NCI-H146 (cell line): Measurements from ENCODE around the gene APP.

Source experiments
- DNase-seq: peaks from one replicate; lab custom pipeline; 2025; lab: John Stamatoyannopoulos, UW

Gene APP

DNA sequence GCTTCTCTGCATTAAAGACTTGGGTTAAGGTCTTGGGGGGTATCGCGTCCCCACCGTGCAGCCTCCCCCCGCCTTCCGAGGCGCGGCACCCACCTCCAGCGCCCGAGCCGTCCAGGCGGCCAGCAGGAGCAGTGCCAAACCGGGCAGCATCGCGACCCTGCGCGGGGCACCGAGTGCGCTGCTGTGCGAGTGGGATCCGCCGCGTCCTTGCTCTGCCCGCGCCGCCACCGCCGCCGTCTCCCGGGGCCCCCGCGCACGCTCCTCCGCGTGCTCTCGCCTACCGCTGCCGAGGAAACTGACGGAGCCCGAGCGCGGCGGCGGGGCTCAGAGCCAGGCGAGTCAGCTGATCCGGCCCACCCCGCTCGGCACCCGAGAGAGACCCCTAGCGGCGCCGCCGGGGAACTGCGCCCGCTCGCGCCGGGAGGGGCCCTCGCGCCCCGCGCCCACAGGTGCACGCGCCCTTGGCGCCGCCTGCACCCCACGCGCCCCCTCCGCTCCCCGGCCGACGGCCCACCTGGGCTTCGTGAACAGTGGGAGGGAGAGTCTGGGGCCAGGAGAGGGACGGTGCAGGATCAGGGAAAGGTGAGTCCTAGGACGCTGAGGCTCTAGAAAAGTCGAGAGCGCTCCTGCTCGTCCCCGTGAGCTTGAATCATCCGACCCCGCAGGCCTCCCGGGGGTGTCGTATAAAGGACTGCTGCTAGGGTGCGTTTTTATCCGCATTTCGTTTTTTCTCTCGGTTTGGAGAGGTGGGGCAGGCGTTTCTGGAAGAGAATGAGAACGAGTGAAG, at the start of gene APP:
Gene APP (minus strand): TSS at position 300 of the 787 bp plus-strand sequence. CDS start 150 bp downstream, at position 150.
- DNase-seq, result peak; percentile 76

DNA sequence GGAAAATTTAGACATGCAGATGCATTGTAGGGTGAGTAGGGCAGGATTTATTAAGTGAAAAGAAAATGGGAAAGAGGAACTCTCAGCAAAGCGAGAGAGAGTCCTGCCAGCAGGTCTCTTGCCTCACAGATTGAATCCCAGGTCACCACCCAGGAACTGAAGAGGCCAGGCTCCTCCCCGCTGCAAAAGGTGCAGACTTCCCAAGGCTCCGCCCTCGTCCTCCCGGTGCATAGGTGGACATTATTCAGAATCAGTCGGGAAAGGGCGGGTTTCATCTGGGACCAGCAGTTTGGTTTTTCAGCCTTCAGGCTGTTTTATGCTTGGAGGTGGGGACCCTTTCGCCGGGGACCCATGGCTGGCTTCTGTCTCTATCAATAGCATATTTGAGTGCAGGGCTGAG, 41.6 kb upstream of the APP start:
- DNase-seq, result peak; percentile 23

DNA sequence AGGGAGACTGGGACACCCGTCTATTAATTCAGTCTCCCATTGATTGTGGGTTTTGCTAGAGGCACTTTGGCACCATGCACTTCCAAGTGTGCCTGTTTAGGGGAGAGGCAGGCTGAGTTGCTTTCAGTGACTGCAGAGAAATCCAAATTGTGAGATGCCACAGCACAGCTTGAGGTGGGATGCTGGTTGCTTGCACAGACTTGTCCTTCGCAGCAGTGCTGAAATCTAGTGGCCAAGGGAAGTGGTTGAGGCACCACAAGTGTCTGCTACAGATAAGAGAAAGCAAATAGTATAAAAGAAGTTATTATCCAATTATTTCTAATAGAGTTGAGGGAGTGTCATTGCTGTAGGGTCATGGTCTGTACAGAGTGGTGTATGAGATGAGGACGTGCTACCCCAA, 40.0 kb upstream of the APP start:
- DNase-seq, result no peak

DNA sequence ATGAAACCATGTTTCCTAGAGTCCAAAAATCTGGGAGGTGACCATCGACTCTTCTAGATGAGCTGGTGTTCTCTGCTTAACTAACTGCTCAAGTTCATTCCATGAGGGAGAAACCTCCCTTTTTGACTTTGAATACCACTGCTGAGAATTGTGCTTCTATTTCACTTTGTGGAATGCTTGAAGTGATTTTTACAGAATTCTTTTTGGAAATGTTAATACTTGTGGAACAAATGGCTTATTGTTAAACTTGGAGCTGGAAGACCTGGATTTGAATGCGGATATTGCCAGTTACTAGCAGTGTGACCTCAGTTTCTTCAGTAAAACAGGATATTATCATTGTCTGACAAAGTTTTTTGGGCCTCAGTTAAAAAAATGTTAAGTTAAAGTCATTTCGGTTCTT, 36.5 kb upstream of the APP start:
- no peak for DNase-seq

DNA sequence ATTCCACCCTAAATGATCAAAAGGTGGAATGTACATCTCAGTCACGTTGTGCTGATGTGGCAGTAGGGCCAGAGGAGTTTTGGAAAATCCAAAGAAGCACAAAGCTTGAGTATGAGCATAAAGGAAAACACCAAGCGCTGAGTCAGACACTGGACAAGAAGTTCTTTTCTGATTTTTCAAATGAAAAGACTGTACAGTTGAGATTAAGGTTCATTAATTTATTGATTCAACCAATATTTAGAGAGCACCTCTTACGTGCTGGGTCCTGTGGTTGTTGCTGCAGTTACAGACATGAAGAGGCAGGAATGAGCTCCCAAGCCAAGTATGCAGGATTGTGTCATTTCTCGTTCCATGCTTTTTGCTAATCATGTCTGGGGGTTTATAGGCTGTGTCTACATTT, 28.9 kb upstream of the APP start:
- no peak for DNase-seq

DNA sequence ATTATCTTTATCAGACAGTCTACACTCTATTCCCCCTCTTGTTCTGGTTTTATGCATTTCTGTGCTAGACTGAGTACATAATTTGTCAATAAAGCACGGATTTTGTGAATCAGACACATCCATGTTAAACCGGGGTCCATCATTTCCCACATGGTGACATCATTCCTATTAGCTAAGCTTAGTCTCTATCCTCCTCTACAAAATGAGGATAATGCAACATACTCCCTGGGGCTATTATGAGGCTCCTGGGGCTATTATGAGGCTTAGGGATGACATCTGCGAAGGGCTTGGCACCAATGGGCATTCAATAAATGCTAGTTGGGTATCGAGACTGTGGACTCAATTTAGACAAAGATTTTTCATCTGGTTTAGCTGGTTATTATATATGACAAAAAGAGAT, 25.1 kb upstream of the APP start:
- peak; percentile 57 for DNase-seq

DNA sequence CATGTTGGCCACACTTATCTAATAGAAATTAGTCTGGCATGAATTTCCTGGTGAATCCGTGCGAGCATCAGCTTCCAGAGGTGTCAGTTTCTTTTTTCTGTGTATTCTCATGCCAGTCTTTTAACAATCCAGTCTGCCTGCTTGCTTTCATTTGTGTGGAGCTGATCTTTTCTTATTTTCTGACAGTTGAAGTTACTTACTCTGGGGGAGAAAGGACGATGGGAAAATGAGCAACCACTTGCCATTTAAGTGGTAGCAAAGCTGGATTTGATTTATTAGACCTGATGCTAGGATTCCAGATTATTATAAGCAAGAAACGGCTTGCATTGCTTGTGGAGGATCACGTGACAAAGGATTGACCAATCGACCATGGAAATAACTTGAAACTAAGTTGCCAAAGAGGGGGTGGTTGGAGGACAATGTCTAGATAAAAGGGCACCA, 24.3 kb upstream of the APP start:
- peak; percentile 10 for DNase-seq

DNA sequence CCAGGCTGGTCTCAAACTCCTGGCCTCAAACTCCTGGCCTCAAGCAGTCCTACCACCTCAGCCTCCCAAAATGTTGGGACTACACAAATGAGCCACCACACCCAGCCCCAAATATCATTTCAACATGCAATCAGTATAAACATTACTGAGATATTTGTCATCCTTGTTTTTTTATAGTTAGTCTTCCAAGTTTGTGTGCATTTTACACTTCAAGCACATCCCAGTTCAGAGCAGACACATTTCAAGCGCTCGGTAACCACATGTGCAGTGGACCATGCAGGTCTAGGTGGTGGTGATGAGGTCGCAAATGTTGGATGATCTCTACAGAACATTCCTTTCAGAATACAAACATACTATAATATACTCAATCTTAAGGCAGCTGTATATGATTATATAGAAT, 23.8 kb upstream of the APP start:
- DNase-seq, result no peak

DNA sequence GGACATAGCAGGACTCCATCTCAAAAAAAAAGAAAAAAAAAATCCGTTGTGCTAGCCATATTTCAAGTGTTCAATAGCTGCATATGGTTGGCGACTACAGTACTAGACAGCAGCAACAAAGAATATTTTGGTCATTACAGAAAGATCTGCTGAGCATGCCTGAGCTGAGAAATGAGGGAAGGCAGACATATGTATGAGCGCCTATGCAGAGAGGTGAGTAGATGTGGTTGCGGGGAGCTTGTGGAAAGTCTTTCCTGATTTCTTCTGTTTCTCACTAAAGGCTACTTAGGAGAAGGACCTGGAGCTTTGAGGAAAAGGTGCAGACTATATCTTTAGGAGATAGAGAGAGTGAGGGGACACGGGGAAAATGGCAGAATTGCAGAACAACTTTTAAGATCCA, 21.0 kb upstream of the APP start:
- no peak for DNase-seq

DNA sequence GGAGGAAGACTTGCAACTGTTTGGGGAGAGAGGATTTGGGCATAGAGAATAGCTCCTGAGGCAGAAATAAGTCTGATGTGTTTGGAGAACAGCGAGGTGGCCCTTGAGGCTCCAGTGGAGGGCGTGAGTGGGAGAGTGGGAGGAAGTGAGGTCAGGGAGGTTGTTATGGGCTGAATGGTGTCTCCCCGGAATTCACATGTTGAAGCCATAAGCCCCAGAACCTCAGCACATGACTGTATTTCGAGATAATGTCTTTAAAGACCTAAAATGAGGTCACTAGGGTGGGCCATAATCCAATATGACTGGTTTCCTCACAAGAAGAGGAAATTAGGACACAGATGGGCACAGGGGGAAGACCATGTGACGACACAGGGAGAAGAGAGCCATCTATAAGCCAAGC, 17.9 kb upstream of the APP start:
- DNase-seq, result no peak

DNA sequence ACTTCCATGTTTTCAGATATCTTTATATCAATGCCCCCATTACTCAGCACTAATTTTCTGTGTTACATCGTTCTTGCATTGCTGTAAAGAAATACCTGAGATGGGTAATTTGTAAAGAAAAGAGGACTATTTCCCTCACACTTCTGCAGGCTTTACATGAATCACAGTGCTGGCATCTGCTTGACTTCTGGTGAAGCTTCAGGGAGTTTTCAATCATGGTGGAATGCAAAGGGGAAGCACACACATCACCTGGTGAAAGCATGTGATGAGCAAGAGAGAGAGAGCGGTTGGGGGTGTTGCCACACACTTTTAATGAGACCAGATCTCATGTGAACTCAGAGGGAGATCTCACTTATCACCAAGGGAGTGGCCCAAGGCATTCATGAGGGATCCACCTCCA, 14.9 kb upstream of the APP start:
- no peak for DNase-seq

DNA sequence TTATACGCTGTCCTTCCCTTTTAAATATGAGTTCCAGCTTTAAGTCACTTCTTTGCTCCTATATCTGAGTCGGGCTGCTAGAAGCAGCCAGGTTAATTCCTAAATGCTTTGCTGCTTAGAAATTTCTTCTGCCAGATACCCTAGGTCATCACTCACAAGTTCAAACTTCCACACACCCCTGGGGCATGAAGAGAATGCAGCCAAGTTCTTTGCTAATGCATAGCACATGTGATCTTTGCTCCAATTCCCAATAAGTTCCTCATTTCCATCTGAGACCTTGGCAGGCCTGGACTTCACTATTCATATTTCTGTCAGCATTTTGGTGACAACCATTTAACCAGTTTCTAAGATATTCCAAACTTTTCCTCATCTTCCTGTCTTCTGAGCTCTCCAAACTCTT, 14.5 kb upstream of the APP start:
- no peak for DNase-seq

DNA sequence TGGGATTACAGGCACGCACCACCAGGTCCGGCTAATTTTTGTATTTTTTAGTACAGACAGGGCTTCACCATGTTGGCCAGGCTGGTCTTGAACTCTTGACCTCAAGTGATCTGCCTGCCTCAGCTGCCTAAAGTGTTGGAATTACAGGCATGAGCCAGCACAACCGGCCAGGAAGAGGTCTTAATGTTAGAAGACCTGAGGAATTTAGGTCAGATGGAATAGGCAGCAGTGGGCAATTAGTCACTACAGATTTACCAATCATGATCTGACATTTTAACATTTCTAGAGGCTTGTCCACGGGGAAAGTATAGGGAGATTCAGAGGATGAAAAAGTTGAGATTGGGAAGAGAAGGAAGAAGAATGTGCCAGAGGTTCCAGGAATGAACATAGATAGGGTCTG, 8.9 kb upstream of the APP start:
- no peak for DNase-seq

DNA sequence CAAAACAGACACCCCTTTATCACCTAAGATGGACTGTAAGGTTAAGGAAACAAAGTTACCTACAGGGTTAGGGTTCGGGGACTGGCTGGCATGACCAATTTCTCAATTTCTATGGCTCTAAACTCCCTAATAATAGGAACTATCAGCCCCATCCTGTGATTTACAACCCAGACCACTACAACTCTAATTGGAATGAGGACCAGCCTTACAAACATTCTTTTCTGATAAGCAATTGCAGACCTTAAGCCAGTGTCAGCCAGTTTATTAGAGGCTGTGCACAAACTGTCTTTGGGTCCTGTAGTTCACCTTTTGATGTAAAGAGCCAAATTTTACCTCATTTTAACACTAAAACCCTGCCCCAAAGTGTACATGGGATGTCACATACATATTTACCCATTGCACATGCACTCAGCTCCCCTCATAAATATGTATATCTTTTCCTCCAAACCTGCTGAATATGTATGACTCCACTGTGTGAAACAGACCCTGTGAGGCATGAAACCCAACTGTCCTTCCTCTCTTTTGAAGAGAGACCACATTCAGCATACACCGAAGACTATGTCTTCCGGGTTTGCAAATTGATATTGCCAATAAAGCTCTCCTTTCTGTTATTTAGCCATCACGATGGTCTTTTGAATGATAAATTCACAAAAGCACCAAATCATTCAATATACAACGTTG, 7.3 kb upstream of the APP start:
- no peak for DNase-seq

DNA sequence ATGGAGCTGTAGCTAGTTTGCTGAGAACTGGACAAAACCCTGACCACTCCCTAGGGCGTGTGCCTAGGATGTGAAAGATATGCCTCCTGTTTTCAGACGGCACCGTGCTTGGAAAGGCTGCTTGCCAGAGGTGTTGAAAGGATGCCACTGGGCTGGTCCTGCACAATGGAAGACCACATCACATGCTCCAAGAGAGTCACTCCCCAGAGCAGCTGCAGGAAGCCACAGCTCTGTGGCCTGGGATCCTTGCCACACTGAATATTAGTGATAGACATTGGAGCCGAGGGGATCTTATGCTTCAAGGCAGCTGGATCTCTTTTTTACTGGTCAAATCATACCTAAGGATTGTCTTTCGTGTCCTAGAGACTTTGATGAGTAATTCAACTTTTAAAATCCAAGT, 6.6 kb upstream of the APP start:
- DNase-seq, result no peak

DNA sequence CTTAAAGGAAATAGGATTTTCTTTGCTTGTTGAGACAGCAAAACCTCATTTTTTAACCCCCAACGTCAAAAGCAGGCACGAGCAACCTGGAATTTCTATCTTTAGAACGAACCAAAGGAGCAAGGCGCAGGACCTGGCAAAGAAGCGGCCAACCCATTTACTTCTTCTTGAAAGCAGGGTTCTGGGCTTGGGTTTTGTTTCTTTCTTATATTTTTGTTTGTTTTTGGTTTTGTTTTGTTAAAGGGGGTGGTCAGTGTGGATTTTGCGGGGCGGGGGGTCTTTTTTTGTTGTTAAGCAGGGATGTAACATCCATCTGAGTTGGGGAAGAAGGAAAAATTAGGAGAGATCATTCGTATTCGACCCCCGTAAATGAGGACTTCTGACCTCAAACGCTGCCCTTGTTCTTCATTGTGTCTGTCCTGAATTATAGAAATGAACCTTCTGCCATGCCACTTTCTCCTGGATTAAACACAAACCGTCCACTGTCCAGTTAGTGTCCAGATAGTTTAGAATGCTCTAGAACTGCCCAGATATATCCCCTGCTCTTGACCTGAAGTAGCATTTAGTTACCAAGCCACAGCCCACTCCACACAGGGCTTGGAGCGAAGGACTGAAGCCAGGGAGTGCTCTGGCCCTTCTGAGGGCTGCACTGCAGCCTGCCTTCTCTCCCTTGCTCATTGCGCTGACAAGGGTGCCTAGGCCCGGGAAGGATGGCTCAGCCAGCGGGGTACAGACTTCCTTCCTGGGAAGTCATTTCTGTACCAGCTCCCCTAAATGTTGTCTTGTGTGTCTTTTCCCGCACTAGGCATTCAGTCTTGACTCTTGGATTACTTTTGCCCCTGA, 909 bp upstream of the APP start:
- DNase-seq, result no peak

DNA sequence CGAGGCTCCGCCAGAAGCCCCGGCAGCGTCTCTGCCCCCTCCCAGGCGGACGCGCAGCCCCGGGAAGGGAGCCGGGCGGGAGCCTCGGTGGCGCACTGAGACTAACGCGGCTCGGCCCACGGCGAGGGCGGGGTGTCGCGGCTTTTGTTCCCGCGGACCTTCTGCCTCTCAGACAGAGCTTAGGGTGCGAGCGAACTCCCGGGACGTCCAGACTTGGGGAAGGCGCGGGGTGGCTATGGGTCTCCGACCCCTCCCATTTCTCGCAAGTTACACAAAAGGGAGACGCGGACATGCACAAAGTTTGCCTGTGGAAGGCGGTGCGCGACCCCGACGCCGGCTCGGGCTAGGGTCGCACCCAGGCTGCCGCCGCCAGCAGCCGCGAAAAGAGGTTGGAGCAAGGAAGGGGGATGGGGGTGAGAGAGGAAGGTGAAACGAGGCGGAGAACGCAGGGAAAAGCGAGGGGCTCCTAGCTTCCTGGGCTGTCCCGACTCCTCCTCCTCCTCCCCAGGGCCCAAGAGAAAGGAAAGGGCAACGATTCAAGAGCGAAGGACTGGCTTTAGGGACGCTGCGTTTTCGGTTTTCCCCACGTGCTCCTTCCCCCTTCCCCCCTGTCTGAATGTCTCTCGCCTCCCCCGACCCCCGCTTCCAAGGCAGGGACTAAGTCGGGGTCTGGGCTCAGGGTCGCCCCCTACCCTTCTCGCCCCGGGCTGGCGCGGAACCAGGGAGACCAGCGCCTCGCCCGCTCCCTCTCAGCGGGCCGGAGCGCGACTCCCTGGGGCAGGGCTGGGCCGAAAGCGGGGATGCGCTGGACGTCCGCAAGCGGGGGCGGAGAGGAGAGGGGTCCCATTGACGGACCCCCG, 729 bp downstream of the APP start:
- peak; percentile 64 for DNase-seq

DNA sequence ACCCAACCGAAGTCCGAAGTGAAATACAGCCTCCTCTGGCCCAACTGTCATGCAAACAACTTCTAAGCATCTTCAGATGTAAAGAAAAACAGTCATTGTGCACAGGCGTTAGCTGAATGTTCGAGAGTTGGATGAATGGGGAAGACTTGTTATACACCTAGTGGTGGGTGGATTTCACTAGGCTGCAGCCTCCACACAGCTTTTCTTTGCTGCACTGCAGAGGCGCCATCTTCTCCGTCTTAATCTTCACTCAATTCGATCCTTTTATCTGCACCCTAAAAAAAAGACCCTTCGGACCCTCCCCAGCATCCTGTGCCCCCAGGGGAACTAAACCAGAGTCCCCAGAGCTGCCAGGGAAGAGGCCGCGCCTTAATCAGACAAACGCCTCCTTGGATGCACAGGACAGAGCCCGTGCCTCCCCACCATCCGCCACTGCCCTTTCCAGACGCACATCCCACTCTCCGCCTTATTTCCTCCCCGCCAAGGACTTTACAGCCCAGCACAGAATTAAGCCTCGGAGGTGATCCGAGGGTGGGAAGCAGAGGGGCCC, 1.4 kb downstream of the APP start:
- peak; percentile 53 for DNase-seq

DNA sequence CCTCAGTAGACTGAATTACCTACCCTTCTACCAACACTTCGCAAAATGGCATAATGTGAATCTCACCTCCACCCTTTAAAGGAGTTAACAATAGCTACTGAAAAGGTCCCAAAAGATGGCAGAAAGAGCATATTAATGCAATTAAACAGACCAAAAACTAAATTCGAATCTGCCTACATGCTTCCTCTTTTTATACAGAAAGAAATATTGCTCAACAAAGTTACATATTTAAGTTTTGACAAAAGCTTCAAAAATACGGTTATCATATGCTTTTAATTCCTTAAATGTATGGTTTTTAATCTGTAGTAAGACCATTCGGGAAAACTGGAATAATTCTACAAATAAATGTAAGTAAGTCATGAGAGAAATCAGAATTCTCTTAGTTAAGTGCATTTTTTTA, 2.2 kb downstream of the APP start:
- no peak for DNase-seq

DNA sequence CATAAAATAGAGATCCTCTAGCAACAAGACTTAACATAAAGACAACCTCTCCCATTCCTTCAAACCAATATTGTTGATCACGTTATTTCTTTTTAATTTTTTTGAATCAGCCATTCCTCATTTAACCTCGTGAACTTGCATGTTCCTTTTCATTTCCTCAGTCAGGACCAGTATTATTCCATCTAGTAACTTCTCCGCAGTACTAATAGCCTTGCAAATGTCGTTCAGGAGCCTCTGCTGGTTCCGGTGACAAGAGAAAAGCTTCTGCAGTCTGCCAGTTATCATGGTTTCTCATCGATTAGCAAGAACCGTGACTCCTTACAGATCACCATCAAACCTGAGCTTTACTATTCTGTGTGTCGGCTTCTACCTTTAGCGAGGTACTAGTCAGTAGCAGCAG, 3.0 kb downstream of the APP start:
- peak; percentile 27 for DNase-seq

DNA sequence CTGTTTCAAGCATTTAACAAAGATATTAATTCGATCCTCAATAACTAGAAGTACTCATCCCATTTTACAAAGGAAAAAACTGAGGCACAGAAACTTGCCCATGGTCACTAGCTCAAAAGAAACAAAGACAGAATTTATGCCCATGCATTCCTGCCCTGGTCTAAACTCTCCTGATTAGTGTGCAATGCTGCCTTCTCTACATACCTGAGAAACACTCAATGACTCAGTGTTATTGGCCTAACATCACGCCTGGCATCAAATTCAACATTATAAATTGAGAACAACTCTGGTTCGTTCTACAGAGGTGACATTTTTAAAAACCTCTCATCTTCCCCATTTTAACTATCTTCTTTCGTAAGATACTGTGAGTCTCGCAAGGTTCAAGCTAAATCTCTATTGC, 5.2 kb downstream of the APP start:
- DNase-seq, result no peak

DNA sequence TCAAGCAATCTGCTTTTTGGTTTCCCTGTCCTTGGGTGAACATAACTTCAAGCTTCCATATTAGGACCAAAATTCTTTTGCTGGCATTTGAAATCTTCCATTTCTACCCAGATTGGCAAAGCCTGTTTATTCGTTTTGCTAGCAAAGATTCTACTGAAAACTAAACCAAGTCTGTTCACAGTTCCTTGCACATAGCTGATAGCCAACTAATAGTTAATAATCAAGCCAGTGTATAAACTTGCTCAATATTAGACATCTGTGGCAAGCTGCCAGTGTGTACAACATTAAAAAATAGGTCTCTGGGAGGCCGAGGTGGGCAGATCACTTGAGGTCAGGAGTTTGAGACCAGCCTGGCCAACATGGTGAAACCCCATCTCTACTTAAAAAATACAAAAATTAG, 6.3 kb downstream of the APP start:
- DNase-seq, result no peak
